ENCODE measurements around the gene LMO7. TPM values are rescaled to one million over a fixed set of nuclear protein-coding genes. Genes with fewer than 3 reads are reported as not detected.

Gene LMO7
- total RNA-seq, 1 experiment from 2014 or later = 20.4 TPM

DNA sequence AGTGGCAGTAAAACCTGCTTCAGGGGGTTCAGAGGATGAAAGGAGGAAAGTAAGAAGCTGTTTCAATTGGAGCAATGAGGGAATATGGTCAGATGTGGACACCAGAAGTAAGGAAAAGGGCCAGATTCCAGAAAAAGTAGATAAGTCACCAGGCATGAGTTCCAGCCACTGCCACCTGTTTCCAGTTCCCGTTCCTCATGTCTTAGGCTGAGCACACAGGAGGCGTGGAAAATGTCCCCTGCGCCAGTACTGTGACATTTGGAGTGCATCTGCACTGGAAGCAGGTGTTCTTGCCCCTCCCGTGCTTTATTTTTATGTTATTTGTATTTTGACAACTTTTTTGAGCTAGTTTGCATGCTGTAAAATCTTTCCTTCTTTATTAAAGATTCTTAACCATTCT lies 25.3 kb downstream of the LMO7 start:
- no peak overlapping the region for H3K27ac ChIP-seq (ENCODE audit: insufficient read length, low read depth, low read length)

More for the DNA sequence above, 25.3 kb downstream of the LMO7 start:
- H3K23me2 ChIP-seq (ENCODE audit: insufficient read length, low read depth, low read length, poor library complexity, severe bottlenecking) = no peaks in the 10 kb centered on the region
- no peaks in the 10 kb centered on the region for H3K4me1 ChIP-seq (ENCODE audit: insufficient read depth, low read length)
- no peak overlapping the region for H4K91ac ChIP-seq (ENCODE audit: insufficient read length, low read depth, low read length)
- no peak overlapping the region for H2AFZ ChIP-seq (ENCODE audit: low read length)
- no peaks in the 10 kb centered on the region for H3K27me3 ChIP-seq (ENCODE audit: insufficient read depth, low read length)
- H3K4me2 ChIP-seq (ENCODE audit: insufficient read depth, insufficient read length, low read length) = no peak overlapping the region
- 0 out of 2 replicates have a peak, but pooled peaks cover 2% of the 10 kb centered on the region for H3K79me2 ChIP-seq (ENCODE audit: insufficient read depth, low read length)
- H3K23ac ChIP-seq (ENCODE audit: insufficient read length, low read depth, low read length) = no peak overlapping the region
- H2BK5ac ChIP-seq (ENCODE audit: insufficient read length, low read length) = no peak overlapping the region
- TF ChIP-seq CTCF (conservative IDR thresholded peaks at IDR 0.05) = no peak
- H3K9ac ChIP-seq (ENCODE audit: extremely low read depth, insufficient read length, low read length) = no peak overlapping the region
- no CpG with 5 or more reads among the region's 4 CpGs for WGBS (ENCODE audit: extremely low coverage, insufficient read length, low lambda C conversion rate)
- no peaks in the 10 kb centered on the region for H3K27me3 Mint-ChIP-seq (ENCODE audit: low read depth)
- no peak overlapping the region for H2BK20ac ChIP-seq (ENCODE audit: low read depth, low read length, poor library complexity, severe bottlenecking)
- H3K4me3 Mint-ChIP-seq = no peak overlapping the region
- no peak overlapping the region for H3K56ac ChIP-seq (ENCODE audit: insufficient read length, low read depth, low read length)
- H3K14ac ChIP-seq (ENCODE audit: insufficient read depth, low read length) = no peak overlapping the region
- H4K20me1 ChIP-seq (ENCODE audit: control insufficient read depth, insufficient read depth, insufficient read length) = no peaks in the 10 kb centered on the region
- H3K79me1 ChIP-seq (ENCODE audit: insufficient read depth, low read depth, low read length, poor library complexity, severe bottlenecking) = peaks cover 4% of the 10 kb centered on the region
- no peaks in the 10 kb centered on the region; a peak in 1 of 5 replicates for H3K9me3 Mint-ChIP-seq
- no peak for DNase-seq
- H3K36me3 Mint-ChIP-seq (ENCODE audit: insufficient read depth in 1 of 3, low read depth in 3 of 3) = peaks cover 0 to 3% (median 0%) of the 10 kb centered on the region in 3 experiments; a peak in 2 of 7 replicates
- H3K18ac ChIP-seq (ENCODE audit: insufficient read length, low read depth, low read length) = no peak overlapping the region
- no peak overlapping the region for H3K4ac ChIP-seq (ENCODE audit: low read depth, low read length)
- H2AK5ac ChIP-seq (ENCODE audit: insufficient read length, low read length) = no peak overlapping the region
- no peaks in the 10 kb centered on the region for H3K9me3 ChIP-seq (ENCODE audit: control insufficient read depth, low read depth, low read length)
- no peak overlapping the region for H4K8ac ChIP-seq (replicated peaks; ENCODE audit: insufficient read length, low read depth, low read length)
- no peak overlapping the region for H3K27ac Mint-ChIP-seq
- peaks cover 0 to 3% of the 10 kb centered on the region in 2 experiments; a peak in 1 of 4 replicates for H3K4me1 Mint-ChIP-seq
- no peak overlapping the region for H4K5ac ChIP-seq (ENCODE audit: insufficient read length, low read depth, low read length)
- no peak overlapping the region for H3T11ph ChIP-seq (ENCODE audit: low read length)
- H2BK12ac ChIP-seq (ENCODE audit: insufficient read length, low read depth, low read length) = no peak overlapping the region
- H2BK15ac ChIP-seq (ENCODE audit: low read depth, low read length) = no peak overlapping the region
- no peak overlapping the region for H2BK120ac ChIP-seq (ENCODE audit: low read depth, low read length, poor library complexity, severe bottlenecking)
